Measurements from ENCODE around the gene TTC9.

DNA sequence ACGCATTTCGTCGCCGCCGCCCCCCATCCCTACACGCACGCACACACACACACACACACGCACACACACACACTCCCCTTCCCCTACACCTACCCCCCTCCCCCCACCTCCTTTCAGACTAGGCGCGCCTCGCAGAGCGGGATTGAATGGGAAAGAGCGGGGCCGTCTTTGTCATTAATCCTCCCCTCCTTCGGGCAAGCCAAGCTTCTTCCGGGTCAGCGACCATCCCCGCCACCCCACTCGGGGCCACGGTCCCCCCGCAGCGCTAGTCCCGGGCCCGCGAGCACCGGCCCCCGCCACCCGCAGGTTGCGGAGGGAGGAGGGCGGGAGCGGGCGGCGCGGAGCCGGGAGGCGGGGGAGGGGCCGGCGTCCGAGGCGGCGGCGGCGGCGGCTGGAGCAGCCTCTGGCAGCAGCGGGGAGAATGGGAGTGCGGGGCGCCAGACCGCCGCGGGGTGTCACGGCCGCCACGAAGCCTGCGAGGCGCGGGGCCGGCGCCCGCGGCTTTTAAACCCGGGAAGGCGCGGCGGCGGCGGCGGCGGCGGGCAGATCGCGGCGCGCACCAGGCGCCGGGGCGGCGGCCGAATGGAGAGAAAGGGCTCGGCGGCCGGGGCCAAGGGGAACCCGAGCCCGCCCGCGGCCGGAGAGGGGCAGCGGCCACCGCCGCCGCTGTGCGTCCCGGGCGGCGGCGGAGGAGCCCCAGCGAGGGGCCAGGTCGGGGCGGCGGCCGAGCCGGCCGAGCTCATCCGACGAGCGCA is at the start of gene TTC9:
- TF ChIP-seq, protein P1, sequence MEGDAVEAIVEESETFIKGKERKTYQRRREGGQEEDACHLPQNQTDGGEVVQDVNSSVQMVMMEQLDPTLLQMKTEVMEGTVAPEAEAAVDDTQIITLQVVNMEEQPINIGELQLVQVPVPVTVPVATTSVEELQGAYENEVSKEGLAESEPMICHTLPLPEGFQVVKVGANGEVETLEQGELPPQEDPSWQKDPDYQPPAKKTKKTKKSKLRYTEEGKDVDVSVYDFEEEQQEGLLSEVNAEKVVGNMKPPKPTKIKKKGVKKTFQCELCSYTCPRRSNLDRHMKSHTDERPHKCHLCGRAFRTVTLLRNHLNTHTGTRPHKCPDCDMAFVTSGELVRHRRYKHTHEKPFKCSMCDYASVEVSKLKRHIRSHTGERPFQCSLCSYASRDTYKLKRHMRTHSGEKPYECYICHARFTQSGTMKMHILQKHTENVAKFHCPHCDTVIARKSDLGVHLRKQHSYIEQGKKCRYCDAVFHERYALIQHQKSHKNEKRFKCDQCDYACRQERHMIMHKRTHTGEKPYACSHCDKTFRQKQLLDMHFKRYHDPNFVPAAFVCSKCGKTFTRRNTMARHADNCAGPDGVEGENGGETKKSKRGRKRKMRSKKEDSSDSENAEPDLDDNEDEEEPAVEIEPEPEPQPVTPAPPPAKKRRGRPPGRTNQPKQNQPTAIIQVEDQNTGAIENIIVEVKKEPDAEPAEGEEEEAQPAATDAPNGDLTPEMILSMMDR (IDR thresholded peaks at IDR 0.05; ENCODE audit: low read depth, low read length, missing input control) = no peak
- TF ChIP-seq YY1 (IDR thresholded peaks at IDR 0.05) (no peak), FOXA1 (IDR thresholded peaks at IDR 0.05) (no peak), SP1 (IDR thresholded peaks at IDR 0.05) (no peak), RAD21 (IDR thresholded peaks at IDR 0.05) (no peak), RXRA (IDR thresholded peaks at IDR 0.05) (no peak), JUND (IDR thresholded peaks at IDR 0.05) (no peak)
- TF ChIP-seq, protein P2, sequence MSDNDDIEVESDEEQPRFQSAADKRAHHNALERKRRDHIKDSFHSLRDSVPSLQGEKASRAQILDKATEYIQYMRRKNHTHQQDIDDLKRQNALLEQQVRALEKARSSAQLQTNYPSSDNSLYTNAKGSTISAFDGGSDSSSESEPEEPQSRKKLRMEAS (IDR thresholded peaks at IDR 0.05) = no peak
- TF ChIP-seq, protein P3, sequence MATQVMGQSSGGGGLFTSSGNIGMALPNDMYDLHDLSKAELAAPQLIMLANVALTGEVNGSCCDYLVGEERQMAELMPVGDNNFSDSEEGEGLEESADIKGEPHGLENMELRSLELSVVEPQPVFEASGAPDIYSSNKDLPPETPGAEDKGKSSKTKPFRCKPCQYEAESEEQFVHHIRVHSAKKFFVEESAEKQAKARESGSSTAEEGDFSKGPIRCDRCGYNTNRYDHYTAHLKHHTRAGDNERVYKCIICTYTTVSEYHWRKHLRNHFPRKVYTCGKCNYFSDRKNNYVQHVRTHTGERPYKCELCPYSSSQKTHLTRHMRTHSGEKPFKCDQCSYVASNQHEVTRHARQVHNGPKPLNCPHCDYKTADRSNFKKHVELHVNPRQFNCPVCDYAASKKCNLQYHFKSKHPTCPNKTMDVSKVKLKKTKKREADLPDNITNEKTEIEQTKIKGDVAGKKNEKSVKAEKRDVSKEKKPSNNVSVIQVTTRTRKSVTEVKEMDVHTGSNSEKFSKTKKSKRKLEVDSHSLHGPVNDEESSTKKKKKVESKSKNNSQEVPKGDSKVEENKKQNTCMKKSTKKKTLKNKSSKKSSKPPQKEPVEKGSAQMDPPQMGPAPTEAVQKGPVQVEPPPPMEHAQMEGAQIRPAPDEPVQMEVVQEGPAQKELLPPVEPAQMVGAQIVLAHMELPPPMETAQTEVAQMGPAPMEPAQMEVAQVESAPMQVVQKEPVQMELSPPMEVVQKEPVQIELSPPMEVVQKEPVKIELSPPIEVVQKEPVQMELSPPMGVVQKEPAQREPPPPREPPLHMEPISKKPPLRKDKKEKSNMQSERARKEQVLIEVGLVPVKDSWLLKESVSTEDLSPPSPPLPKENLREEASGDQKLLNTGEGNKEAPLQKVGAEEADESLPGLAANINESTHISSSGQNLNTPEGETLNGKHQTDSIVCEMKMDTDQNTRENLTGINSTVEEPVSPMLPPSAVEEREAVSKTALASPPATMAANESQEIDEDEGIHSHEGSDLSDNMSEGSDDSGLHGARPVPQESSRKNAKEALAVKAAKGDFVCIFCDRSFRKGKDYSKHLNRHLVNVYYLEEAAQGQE (IDR thresholded peaks at IDR 0.05) = no peak
- TF ChIP-seq, protein P4, sequence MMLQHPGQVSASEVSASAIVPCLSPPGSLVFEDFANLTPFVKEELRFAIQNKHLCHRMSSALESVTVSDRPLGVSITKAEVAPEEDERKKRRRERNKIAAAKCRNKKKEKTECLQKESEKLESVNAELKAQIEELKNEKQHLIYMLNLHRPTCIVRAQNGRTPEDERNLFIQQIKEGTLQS (IDR thresholded peaks at IDR 0.05) = no peak

All from liver (tissue), 3 donors.